GM12892 (cell line): ENCODE results near the gene FKBP14.

Experiments used
- POLR2A ChIP-seq: IDR thresholded peaks from 2 replicates; pipeline ENCODE4 v1.6.1; 2011; ENCODE audit warnings: low read depth, low read length, control low read depth
- TAF1 ChIP-seq: IDR thresholded peaks from 2 replicates; pipeline ENCODE4 v1.6.1; 2011; ENCODE audit warnings: low read depth, mild to moderate bottlenecking, control low read depth, low read length, borderline replicate concordance

DNA sequence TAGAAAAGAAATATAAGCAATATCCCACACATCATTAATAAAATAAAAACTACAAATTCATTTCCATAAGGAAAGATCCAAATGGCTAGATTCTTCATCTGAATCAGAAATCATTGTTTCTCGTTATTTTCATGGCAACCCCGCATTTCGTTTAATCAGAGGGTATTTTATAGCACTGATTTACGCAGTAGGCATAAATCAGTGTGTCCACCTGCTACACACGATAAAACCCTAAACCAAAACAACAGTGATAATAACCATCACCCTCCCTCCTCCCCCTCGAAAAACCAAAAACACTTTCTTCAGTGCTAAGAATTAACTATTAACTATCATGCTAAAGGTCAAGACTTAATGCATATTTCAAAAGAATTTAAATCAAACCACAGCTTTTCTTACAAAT is 16.5 kb downstream of the FKBP14 start:
- TF ChIP-seq POLR2A, result no peak
- no peak for TF ChIP-seq TAF1
